SJCRH30 (cell line): ENCODE data around the gene EYA2. TPM values are rescaled to one million over a fixed set of nuclear protein-coding genes. Genes with fewer than 3 reads are reported as not detected.
A peak's percentile ranks its signal among the peaks of the same experiment; 100 is the strongest.

ENCODE experiments used
- DNase-seq, 2 experiments: peaks; one replicate each; pipeline ENCODE4 v3.0.0-alpha.2; 2015 to 2020
- H3K27ac ChIP-seq: fragments of 250-450 bp; sonication (Bioruptor Pico); 2 replicates; pipeline ENCODE4 v1.5.1; 2020; ENCODE audit warnings: mild to moderate bottlenecking, moderate library complexity
- H3K27me3 ChIP-seq: fragments of 250-450 bp; sonication (Bioruptor Pico); 2 replicates; pipeline ENCODE4 v1.5.1; 2020; ENCODE audit warnings: mild to moderate bottlenecking, moderate library complexity
- H3K36me3 ChIP-seq: fragments of 250-450 bp; sonication (Bioruptor Pico); 2 replicates; pipeline ENCODE4 v1.5.1; 2020; ENCODE audit warnings: mild to moderate bottlenecking, moderate library complexity
- H3K4me1 ChIP-seq: fragments of 250-450 bp; sonication (Bioruptor Pico); 2 replicates; pipeline ENCODE4 v1.5.1; 2020; ENCODE audit warnings: mild to moderate bottlenecking, moderate library complexity
- H3K4me3 ChIP-seq: fragments of 250-450 bp; sonication (Bioruptor Pico); 2 replicates; pipeline ENCODE4 v1.5.1; 2020; ENCODE audit warnings: mild to moderate bottlenecking, moderate library complexity
- H3K9me3 ChIP-seq: fragments of 250-450 bp; sonication (Bioruptor Pico); replicated peaks from 2 replicates; pipeline ENCODE4 v1.5.1; 2020; ENCODE audit warnings: mild to moderate bottlenecking, moderate library complexity
- total RNA-seq: library from RNA; depleted of rRNA; stranded (reverse); fragments of >200 nt; shearing (Covaris generic); gene quantifications from 2 replicates; pipeline ENCODE4 v1.2.3, GENCODE V29; 2014

Gene EYA2
- total RNA-seq, 1 experiment from 2014 or later = 63.2 TPM

DNA sequence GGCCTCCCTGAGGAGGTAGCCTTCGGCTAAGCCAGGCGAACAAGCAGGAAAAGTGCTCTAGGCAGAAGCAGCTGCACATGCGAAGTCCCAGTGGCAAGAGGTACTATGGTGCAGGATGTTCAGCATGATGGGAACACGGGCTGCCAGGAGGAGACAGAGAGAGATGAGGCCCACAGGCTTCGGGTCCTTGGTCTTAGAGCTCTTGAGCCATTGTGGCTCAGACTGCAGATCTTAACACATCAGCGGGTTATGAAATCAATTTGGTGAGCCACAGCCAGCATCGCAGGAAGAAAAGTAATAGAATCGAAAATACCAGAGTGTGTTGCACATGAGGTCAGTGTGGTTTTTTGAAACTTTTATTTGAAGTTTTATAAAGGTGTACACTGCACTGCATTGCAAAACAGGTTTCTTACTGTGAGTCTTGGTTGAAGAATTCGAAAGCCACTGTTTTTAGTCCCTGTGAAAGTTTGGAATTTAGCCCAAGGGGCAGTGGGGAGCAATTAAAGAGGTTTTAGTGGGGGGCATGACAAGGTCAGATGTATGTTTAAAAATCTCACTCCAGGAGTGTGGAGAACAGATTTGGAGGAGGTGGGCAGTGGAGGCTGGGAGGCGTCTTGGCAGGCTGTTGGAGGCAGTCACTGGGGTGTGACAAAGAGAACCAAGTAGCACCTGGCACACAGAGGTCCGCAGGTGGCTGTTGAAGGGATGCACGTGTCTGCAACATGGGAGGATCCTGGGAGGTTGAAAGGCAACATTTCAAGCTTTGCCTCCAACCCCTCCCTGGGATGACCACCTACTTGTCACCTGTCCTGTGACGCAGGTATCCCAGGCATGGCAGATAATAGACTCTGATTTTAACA, 69.3 kb downstream of the EYA2 start:
- peak; percentile 71 to 82 for DNase-seq
- H3K4me3 ChIP-seq = no peak overlapping the region
- peak overlapping the region; percentile 50 for H3K27ac ChIP-seq

GRCh38 chr20:46964618-46965455, 70.2 kb downstream of the EYA2 start:
- DNase-seq = no peak
- Histone ChIP-seq H3K27ac (no peak overlapping the region), H3K4me1 (peaks cover 38% of the 10 kb centered on the region), H3K9me3 (no peaks in the 10 kb centered on the region), H3K36me3 (no peaks in the 10 kb centered on the region; the same call in 1 of the 2 replicates), H3K4me3 (no peak overlapping the region), H3K27me3 (no peaks in the 10 kb centered on the region)

More for the DNA sequence above, 69.3 kb downstream of the EYA2 start:
- H3K9me3 ChIP-seq = no peaks in the 10 kb centered on the region
- H3K4me1 ChIP-seq = peaks cover 42% of the 10 kb centered on the region
- no peaks in the 10 kb centered on the region; the same call in 1 of the 2 replicates for H3K36me3 ChIP-seq
- H3K27me3 ChIP-seq = no peaks in the 10 kb centered on the region

DNA sequence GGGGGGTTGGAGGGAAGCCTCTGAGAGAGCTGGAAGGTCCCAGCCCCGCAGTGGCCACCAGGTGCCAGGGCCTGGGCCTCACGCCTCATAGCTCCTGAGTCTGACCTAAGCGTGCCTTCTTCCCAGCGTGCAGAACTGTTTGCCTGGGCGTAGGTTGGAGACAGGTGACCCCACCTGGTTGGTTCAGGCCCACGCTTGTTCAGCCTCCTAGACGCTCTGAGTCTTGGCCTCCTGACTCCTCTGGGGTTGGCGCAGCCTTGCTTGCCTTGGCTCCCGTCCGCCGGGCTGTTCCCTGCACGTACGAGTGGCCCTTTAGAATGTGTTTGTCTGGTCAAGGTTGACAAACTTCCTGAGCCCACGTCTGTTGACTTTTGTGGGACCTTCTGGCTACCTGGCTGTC, 70.8 kb downstream of the EYA2 start:
- H3K36me3 ChIP-seq = no peaks in the 10 kb centered on the region; the same call in 1 of the 2 replicates
- no peak overlapping the region for H3K27ac ChIP-seq
- DNase-seq = no peak
- H3K27me3 ChIP-seq = no peaks in the 10 kb centered on the region
- H3K9me3 ChIP-seq = no peaks in the 10 kb centered on the region
- H3K4me1 ChIP-seq = peaks cover 32% of the 10 kb centered on the region
- no peak overlapping the region for H3K4me3 ChIP-seq

DNA sequence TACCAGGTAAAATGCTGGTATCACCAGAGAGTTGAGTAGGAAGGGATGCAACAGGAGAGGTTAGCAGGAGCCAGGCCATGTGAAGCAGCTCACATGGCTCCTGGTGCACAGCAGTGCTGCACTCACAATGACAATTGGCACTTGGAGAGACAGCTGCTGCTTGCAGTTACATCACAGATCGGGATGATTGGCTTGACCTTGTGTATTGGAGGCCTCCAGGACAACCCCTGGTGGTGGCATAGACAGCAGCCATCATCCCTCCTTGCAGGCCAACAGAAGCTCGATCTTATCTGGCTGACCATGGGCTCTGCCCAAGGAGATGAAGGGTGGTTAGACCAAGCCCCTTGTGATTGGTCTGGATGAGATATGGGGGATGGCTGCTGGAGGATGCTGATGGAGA, 73.0 kb downstream of the EYA2 start:
- peak; percentile 67 to 75 for DNase-seq
- no peaks in the 10 kb centered on the region for H3K36me3 ChIP-seq
- no peak overlapping the region for H3K27ac ChIP-seq
- no peaks in the 10 kb centered on the region for H3K27me3 ChIP-seq
- peaks cover 35% of the 10 kb centered on the region for H3K4me1 ChIP-seq
- no peaks in the 10 kb centered on the region for H3K9me3 ChIP-seq
- H3K4me3 ChIP-seq = no peak overlapping the region

GRCh38 chr20:46970937-46971630, 76.4 kb downstream of the EYA2 start:
- Histone ChIP-seq H3K27ac (no peak overlapping the region), H3K9me3 (no peaks in the 10 kb centered on the region), H3K36me3 (no peaks in the 10 kb centered on the region), H3K4me1 (peaks cover 37% of the 10 kb centered on the region), H3K27me3 (no peaks in the 10 kb centered on the region), H3K4me3 (no peak overlapping the region)
- DNase-seq = peak; percentile 68 to 84

GRCh38 chr20:46973766-46974165, 79.1 kb downstream of the EYA2 start:
- Histone ChIP-seq H3K27ac (peak overlapping the region; percentile 5; the same call in 1 of the 2 replicates), H3K4me1 (peaks cover 42% of the 10 kb centered on the region), H3K36me3 (no peaks in the 10 kb centered on the region), H3K9me3 (no peaks in the 10 kb centered on the region), H3K4me3 (no peak overlapping the region), H3K27me3 (no peaks in the 10 kb centered on the region)
- DNase-seq = peak in 1 of 2 experiments; percentile 43

DNA sequence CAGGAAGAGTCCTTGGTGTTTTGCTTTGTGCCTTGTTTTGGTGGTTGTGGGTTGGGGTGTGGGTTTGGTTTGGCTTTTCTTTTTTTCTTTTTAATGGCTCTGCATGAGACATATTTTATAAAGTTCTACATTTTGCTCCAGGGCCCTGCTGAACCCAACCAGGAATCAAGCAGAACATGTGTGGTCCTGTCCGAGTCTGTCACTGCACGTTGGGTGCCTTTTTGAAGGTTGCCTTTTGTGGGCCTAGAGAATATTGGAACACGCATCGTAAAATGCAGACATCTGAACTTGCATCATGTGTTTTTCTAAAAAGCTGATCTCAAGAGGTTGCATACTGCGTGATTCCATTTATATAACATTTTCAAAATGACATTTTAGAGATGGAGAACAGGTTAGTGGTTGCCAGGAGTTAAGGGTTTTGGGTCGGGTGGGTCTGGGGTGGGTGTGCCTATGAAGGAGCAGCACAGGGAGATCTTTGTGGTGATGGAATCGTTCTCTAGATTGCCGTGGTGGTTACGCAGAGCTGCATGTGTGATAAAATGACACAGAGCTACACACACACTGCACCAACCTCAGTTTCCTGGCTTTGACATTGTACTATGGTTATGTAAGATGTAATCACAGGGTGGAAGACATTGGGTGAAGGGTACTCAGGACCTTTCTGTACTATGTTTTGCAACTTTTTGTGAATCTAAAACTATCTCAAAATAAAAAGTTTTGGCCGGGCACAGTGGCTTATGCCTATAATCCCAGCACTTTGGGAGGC, 80.2 kb downstream of the EYA2 start:
- no peak overlapping the region for H3K27ac ChIP-seq
- no peak for DNase-seq
- no peaks in the 10 kb centered on the region for H3K9me3 ChIP-seq
- no peak overlapping the region for H3K4me3 ChIP-seq
- H3K4me1 ChIP-seq = peaks cover 53% of the 10 kb centered on the region
- no peaks in the 10 kb centered on the region for H3K27me3 ChIP-seq
- H3K36me3 ChIP-seq = no peaks in the 10 kb centered on the region

DNA sequence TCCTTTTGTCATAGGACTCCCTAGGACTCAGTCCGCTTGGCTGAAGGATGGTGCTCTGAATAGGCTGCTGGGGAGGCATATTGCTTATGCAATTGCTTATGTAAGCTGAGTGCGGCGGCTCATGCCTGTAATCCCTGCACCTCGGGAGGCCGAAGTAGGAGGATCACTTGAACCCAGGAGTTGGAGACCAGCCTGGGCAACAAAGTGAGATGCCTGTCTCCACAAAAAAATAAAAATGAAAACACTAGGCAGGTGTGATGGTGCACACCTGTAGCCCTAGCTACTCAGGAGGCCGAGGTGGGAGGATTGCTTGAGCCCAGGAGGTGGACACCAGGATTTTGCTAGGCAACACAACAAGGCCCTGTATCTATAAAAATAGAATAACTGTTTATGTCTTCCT, 81.3 kb downstream of the EYA2 start:
- H3K27me3 ChIP-seq = no peaks in the 10 kb centered on the region
- no peaks in the 10 kb centered on the region for H3K36me3 ChIP-seq
- peaks cover 62% of the 10 kb centered on the region for H3K4me1 ChIP-seq
- DNase-seq = no peak
- no peaks in the 10 kb centered on the region; the same call in 1 of the 2 replicates for H3K9me3 ChIP-seq
- H3K27ac ChIP-seq = no peak overlapping the region
- H3K4me3 ChIP-seq = no peak overlapping the region

DNA sequence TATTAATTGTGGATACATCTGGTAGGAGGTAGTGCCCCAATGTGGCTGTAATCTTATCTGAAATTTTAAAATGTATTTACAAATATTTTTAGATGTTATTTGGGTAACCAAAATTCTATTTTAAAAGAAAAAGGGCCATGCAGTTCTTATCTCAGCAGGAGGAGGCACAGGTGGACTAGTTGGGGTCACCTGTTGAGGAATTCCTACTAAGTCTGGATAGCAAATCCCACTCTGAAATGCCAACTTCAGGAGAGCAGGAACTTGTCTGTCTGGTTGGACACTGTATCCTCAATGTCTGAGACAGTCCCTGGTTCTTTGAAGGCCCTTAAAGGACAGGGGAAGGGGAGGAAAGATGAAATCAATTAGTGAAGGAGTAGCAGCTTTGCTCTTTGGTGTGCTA, 82.6 kb downstream of the EYA2 start:
- Histone ChIP-seq H3K27me3 (no peaks in the 10 kb centered on the region), H3K27ac (no peak overlapping the region), H3K4me1 (peaks cover 59% of the 10 kb centered on the region), H3K4me3 (no peak overlapping the region), H3K36me3 (no peaks in the 10 kb centered on the region), H3K9me3 (no peaks in the 10 kb centered on the region; the same call in 1 of the 2 replicates)
- no peak for DNase-seq

GRCh38 chr20:46977909-46978588, 83.4 kb downstream of the EYA2 start:
- Histone ChIP-seq H3K4me1 (peaks cover 59% of the 10 kb centered on the region), H3K4me3 (no peak overlapping the region), H3K27me3 (no peaks in the 10 kb centered on the region), H3K36me3 (no peaks in the 10 kb centered on the region), H3K9me3 (peaks cover under 1% of the 10 kb centered on the region), H3K27ac (peak overlapping the region; percentile 97)
- no peak for DNase-seq

DNA sequence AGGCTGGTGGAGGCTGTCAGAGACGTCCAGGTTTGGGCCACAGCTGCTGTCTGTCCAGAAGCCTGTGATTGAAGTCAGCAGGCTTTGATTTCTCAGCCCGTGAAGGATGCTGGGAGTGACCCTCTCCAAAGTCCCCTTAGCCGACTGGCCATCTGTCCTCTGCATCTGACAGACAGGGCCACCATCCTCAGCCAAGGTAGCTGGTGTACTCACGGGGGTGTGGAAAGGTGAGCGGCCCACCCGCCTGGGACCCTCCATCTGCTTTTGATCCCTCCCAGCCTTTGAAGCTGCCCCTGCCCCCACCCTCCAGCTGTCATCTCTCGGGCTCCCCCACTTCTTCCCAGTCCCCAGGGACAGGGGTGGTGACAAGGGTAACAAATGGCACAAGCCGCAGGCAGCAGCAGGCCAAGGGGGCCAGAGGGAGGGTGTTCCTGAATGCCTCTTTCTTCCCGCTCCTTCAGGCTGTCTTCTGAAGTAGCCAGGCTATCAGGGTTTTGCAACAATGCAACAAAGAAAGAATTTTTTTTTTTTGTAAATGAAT, 84.4 kb downstream of the EYA2 start:
- H3K4me3 ChIP-seq = peak overlapping the region; percentile 31
- H3K27me3 ChIP-seq = no peaks in the 10 kb centered on the region
- H3K9me3 ChIP-seq = peaks cover 4% of the 10 kb centered on the region
- H3K4me1 ChIP-seq = peaks cover 52% of the 10 kb centered on the region
- H3K36me3 ChIP-seq = no peaks in the 10 kb centered on the region
- DNase-seq = peak; percentile 99 to 100
- H3K27ac ChIP-seq = peak overlapping the region; percentile 97

GRCh38 chr20:46979603-46980241, 85.1 kb downstream of the EYA2 start:
- DNase-seq = peak; percentile 63 to 86
- H3K36me3 ChIP-seq = no peaks in the 10 kb centered on the region
- no peaks in the 10 kb centered on the region for H3K27me3 ChIP-seq
- peaks cover 46% of the 10 kb centered on the region for H3K4me1 ChIP-seq
- H3K4me3 ChIP-seq = peak overlapping the region; percentile 31
- H3K9me3 ChIP-seq = peaks cover 4% of the 10 kb centered on the region
- H3K27ac ChIP-seq = peak overlapping the region; percentile 97

GRCh38 chr20:46981184-46981583, 86.5 kb downstream of the EYA2 start:
- no peak for DNase-seq
- H3K4me3 ChIP-seq = no peak overlapping the region
- H3K9me3 ChIP-seq = peaks cover 4% of the 10 kb centered on the region
- peaks cover 46% of the 10 kb centered on the region for H3K4me1 ChIP-seq
- no peaks in the 10 kb centered on the region for H3K36me3 ChIP-seq
- no peaks in the 10 kb centered on the region for H3K27me3 ChIP-seq
- H3K27ac ChIP-seq = no peak overlapping the region
